Astrocyte (in vitro differentiated cells and primary cell): ENCODE data around the gene EOGT. TPM values are rescaled to one million over a fixed set of nuclear protein-coding genes. Genes with fewer than 3 reads are reported as not detected.

ENCODE experiments used
- DNase-seq: peaks from one replicate; pipeline ENCODE4 v3.0.0-alpha.2; 2010; ENCODE audit warnings: low read depth
- FAIRE-seq: peaks from 2 replicates; lab custom pipeline; 2011; peaks lifted over from hg19 to GRCh38; lab: Jason Lieb, UNC
- H2AFZ ChIP-seq: 2 replicates; pipeline ENCODE4 v1.6.0; 2012; ENCODE audit warnings: low read depth, low read length, inconsistent platforms
- H3K27ac ChIP-seq: 2 replicates; pipeline ENCODE4 v1.5.1; 2011; ENCODE audit warnings: low read depth, low read length, inconsistent platforms
- H3K27me3 ChIP-seq: 2 replicates; pipeline ENCODE4 v1.6.0; 2011; ENCODE audit warnings: low read length, inconsistent platforms; ENCODE audit not compliant: insufficient read depth
- H3K36me3 ChIP-seq: 2 replicates; pipeline ENCODE4 v1.5.1; 2011; ENCODE audit warnings: low read length, inconsistent platforms; ENCODE audit not compliant: insufficient read depth
- H3K4me1 ChIP-seq: 2 replicates; pipeline ENCODE4 v1.5.1; 2011; ENCODE audit warnings: low read length, inconsistent platforms; ENCODE audit not compliant: insufficient read depth
- H3K4me2 ChIP-seq: 2 replicates; pipeline ENCODE4 v1.6.0; 2012; ENCODE audit warnings: low read length, inconsistent platforms
- H3K4me3 ChIP-seq: 2 replicates; pipeline ENCODE4 v1.5.1; 2011; ENCODE audit warnings: low read depth, mild to moderate bottlenecking, low read length, inconsistent platforms; ENCODE audit not compliant: insufficient read depth
- H3K79me2 ChIP-seq: 2 replicates; pipeline ENCODE4 v1.6.0; 2012; ENCODE audit warnings: mild to moderate bottlenecking, low read length, inconsistent platforms; ENCODE audit not compliant: insufficient read depth
- H3K9ac ChIP-seq: 2 replicates; pipeline ENCODE4 v1.6.0; 2012; ENCODE audit warnings: mild to moderate bottlenecking, low read length, inconsistent platforms
- H3K9me3 ChIP-seq: 2 replicates; pipeline ENCODE4 v1.5.1; 2012; ENCODE audit warnings: low read depth, mild to moderate bottlenecking, low read length, inconsistent platforms; ENCODE audit not compliant: insufficient read depth
- H4K20me1 ChIP-seq: 2 replicates; pipeline ENCODE4 v1.6.0; 2012; ENCODE audit warnings: low read length, inconsistent platforms; ENCODE audit not compliant: insufficient read depth
- H3K27ac Mint-ChIP-seq: one replicate; pipeline ENCODE4 v1.8.0; 2021; ENCODE audit warnings: mild to moderate bottlenecking, mixed read lengths; ENCODE audit not compliant: unreplicated experiment
- H3K27me3 Mint-ChIP-seq: one replicate; pipeline ENCODE4 v1.8.0; 2021; ENCODE audit warnings: low read depth, mixed read lengths; ENCODE audit not compliant: unreplicated experiment
- H3K36me3 Mint-ChIP-seq: one replicate; pipeline ENCODE4 v1.8.0; 2021; ENCODE audit warnings: low read depth, mixed read lengths; ENCODE audit not compliant: unreplicated experiment
- H3K4me1 Mint-ChIP-seq: one replicate; pipeline ENCODE4 v1.8.0; 2021; ENCODE audit warnings: low read depth, mixed read lengths; ENCODE audit not compliant: unreplicated experiment
- H3K4me3 Mint-ChIP-seq: one replicate; pipeline ENCODE4 v1.8.0; 2021; ENCODE audit warnings: mild to moderate bottlenecking, moderate library complexity, mixed read lengths; ENCODE audit not compliant: unreplicated experiment
- H3K9me3 Mint-ChIP-seq: one replicate; pipeline ENCODE4 v1.8.0; 2021; ENCODE audit warnings: mild to moderate bottlenecking, mixed read lengths; ENCODE audit not compliant: unreplicated experiment
- EZH2 ChIP-seq: IDR thresholded peaks from 2 replicates; pipeline ENCODE4 v1.6.1; 2012; ENCODE audit warnings: mild to moderate bottlenecking, low read length, inconsistent platforms; ENCODE audit not compliant: insufficient read depth
- total RNA-seq: library from RNA; stranded (reverse); gene quantifications from 2 replicates; pipeline ENCODE4 v1.2.1, GENCODE V29; 2021
- TF ChIP-seq, protein P1 (sequence below): IDR thresholded peaks from 2 replicates; pipeline ENCODE4 v1.5.1; 2011; ENCODE audit warnings: low read depth, mild to moderate bottlenecking, inconsistent platforms, low read length, moderate library complexity; ENCODE audit not compliant: insufficient read depth

EOGT gene
- total RNA-seq, 1 donor from 2014 or later: 32.3 TPM

DNA sequence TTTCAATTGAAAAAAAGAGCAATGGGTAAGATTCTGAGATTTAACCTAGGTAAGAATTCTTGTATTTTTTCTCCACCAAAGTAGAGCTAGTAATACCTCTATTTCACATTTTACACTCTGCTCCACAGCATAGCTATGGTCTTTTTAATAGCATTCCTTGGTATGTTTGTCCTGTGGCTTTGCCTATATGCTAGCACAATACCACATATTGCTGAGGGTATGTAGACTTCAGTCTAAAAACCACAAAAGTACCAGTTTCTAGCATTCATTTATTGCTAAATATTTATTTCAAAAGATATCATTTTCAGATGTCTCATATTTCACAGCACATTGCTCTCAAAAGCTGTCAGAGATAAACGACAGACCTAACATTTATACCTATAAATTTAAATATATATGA is 18.2 kb upstream of the EOGT start:
- no peaks in the 10 kb centered on the region for H3K27me3 Mint-ChIP-seq
- TF ChIP-seq, protein P1, sequence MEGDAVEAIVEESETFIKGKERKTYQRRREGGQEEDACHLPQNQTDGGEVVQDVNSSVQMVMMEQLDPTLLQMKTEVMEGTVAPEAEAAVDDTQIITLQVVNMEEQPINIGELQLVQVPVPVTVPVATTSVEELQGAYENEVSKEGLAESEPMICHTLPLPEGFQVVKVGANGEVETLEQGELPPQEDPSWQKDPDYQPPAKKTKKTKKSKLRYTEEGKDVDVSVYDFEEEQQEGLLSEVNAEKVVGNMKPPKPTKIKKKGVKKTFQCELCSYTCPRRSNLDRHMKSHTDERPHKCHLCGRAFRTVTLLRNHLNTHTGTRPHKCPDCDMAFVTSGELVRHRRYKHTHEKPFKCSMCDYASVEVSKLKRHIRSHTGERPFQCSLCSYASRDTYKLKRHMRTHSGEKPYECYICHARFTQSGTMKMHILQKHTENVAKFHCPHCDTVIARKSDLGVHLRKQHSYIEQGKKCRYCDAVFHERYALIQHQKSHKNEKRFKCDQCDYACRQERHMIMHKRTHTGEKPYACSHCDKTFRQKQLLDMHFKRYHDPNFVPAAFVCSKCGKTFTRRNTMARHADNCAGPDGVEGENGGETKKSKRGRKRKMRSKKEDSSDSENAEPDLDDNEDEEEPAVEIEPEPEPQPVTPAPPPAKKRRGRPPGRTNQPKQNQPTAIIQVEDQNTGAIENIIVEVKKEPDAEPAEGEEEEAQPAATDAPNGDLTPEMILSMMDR: no peak
- TF ChIP-seq EZH2: no peak
- Histone ChIP-seq H3K36me3 (peaks cover 50% of the 10 kb centered on the region), H2AFZ (no peak overlapping the region), H4K20me1 (peaks cover 16% of the 10 kb centered on the region), H3K9ac (no peak overlapping the region), H3K4me2 (no peak overlapping the region), H3K27me3 (no peaks in the 10 kb centered on the region), H3K4me3 (no peak overlapping the region), H3K27ac (no peak overlapping the region), H3K79me2 (peaks cover 18% of the 10 kb centered on the region), H3K4me1 (peaks cover 8% of the 10 kb centered on the region), H3K9me3 (no peaks in the 10 kb centered on the region)
- H3K4me1 Mint-ChIP-seq: peaks cover 11% of the 10 kb centered on the region
- no peaks in the 10 kb centered on the region for H3K9me3 Mint-ChIP-seq
- no peak overlapping the region for H3K4me3 Mint-ChIP-seq
- FAIRE-seq (no peak), DNase-seq (no peak)
- H3K36me3 Mint-ChIP-seq: peaks cover 20% of the 10 kb centered on the region
- no peak overlapping the region for H3K27ac Mint-ChIP-seq

DNA sequence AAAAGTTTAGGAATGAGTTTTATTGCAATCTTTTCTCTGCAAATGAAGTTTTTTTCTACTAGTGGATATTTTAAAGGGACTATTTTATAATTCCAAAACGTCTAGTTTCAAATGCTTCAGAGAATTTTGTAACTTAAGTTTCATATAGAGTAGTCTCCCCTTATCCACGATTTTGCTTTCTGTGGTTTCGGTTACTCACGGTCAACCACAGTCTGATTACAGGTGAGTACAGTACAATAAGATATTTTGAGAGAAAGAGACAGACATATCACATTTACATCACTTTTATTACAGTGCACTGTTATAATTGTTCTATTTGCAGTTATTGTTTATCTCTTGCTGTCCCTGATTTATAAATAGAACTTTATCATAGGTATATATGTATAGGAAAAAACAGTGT is 7.4 kb upstream of the EOGT start:
- Mint-ChIP-seq H3K4me3 (no peak overlapping the region), H3K36me3 (peaks cover 10% of the 10 kb centered on the region), H3K9me3 (no peaks in the 10 kb centered on the region), H3K27me3 (no peaks in the 10 kb centered on the region), H3K4me1 (no peaks in the 10 kb centered on the region), H3K27ac (no peak overlapping the region)
- Histone ChIP-seq H3K4me2 (no peak overlapping the region), H3K4me3 (no peak overlapping the region), H4K20me1 (peaks cover 3% of the 10 kb centered on the region), H3K36me3 (peaks cover 38% of the 10 kb centered on the region), H3K4me1 (no peaks in the 10 kb centered on the region), H3K27ac (no peak overlapping the region), H3K79me2 (no peaks in the 10 kb centered on the region), H3K27me3 (no peaks in the 10 kb centered on the region), H3K9me3 (no peaks in the 10 kb centered on the region), H3K9ac (no peak overlapping the region), H2AFZ (no peak overlapping the region)
- DNase-seq (no peak), FAIRE-seq (no peak)
- no peak for TF ChIP-seq EZH2
- TF ChIP-seq, protein P1: no peak

GRCh38 chr3:69020424-69020823 is 6.9 kb upstream of the EOGT start:
- no peak overlapping the region for H3K27ac Mint-ChIP-seq
- no peaks in the 10 kb centered on the region for H3K9me3 Mint-ChIP-seq
- H2AFZ ChIP-seq: no peak overlapping the region
- H3K27me3 ChIP-seq: no peaks in the 10 kb centered on the region
- H3K36me3 Mint-ChIP-seq: peaks cover 8% of the 10 kb centered on the region
- FAIRE-seq (no peak), DNase-seq (no peak)
- no peak overlapping the region for H3K9ac ChIP-seq
- H3K9me3 ChIP-seq: no peaks in the 10 kb centered on the region
- H3K79me2 ChIP-seq: no peaks in the 10 kb centered on the region
- H3K4me3 ChIP-seq: no peak overlapping the region
- H3K36me3 ChIP-seq: peaks cover 34% of the 10 kb centered on the region
- no peak overlapping the region for H3K27ac ChIP-seq
- TF ChIP-seq, protein P1: no peak
- no peak for TF ChIP-seq EZH2
- no peaks in the 10 kb centered on the region for H3K27me3 Mint-ChIP-seq
- H3K4me1 Mint-ChIP-seq: no peaks in the 10 kb centered on the region
- H3K4me3 Mint-ChIP-seq: no peak overlapping the region
- H3K4me1 ChIP-seq: no peaks in the 10 kb centered on the region
- H4K20me1 ChIP-seq: peaks cover 3% of the 10 kb centered on the region
- H3K4me2 ChIP-seq: no peak overlapping the region
